ENCODE data around the gene FSTL4. TPM values are rescaled to one million over a fixed set of nuclear protein-coding genes. Genes with fewer than 3 reads are reported as not detected.
A peak's percentile ranks its signal among the peaks of the same experiment; 100 is the strongest.

The FSTL4 gene
- total RNA-seq, 1 experiment from 2014 or later: 0.12 TPM

DNA sequence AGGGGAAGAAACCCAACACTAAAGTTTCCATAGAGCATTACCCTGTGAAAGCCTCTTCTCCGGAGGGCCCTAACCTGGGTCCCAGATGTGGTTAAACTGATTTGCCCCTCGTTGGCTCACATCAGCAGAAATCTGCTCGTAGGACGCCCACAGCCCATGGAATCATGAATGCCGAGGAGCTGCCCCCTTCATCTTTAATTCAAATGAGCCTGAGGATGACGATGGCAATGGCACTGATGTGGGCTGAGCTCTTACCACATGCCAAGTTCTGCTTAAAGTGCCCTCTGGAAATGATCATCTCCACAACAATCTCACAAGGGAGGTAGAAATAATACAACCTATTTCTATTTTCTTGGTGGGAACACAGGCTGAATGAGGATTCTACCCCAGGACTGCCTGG, 183.3 kb downstream of the FSTL4 start:
- CTCF ChIA-PET: interaction anchor here (0.8 to 10.3 kb wide), 4 partner anchors 14 to 439 kb away, joined by 3 to 197 read pairs (median 4); no protein-coding TSS in a partner anchor
- TF ChIP-seq, protein P1, sequence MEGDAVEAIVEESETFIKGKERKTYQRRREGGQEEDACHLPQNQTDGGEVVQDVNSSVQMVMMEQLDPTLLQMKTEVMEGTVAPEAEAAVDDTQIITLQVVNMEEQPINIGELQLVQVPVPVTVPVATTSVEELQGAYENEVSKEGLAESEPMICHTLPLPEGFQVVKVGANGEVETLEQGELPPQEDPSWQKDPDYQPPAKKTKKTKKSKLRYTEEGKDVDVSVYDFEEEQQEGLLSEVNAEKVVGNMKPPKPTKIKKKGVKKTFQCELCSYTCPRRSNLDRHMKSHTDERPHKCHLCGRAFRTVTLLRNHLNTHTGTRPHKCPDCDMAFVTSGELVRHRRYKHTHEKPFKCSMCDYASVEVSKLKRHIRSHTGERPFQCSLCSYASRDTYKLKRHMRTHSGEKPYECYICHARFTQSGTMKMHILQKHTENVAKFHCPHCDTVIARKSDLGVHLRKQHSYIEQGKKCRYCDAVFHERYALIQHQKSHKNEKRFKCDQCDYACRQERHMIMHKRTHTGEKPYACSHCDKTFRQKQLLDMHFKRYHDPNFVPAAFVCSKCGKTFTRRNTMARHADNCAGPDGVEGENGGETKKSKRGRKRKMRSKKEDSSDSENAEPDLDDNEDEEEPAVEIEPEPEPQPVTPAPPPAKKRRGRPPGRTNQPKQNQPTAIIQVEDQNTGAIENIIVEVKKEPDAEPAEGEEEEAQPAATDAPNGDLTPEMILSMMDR (IDR thresholded peaks at IDR 0.05; ENCODE audit: unreplicated experiment): no peak
- no peaks in the 10 kb centered on the region for H3K27me3 Mint-ChIP-seq (ENCODE audit: insufficient read depth, unreplicated experiment)
- no peaks in the 10 kb centered on the region for H3K9me3 Mint-ChIP-seq (ENCODE audit: unreplicated experiment)
- BruUV-seq (replicated peaks): no TSS peak
- intact Hi-C loops (cut with micrococcal nuclease): no loop called here
- no peak overlapping the region for H3K27ac Mint-ChIP-seq (ENCODE audit: low read depth, unreplicated experiment)
- no peak for DNase-seq (ENCODE audit: unreplicated experiment)
- H3K4me3 Mint-ChIP-seq (ENCODE audit: unreplicated experiment): no peak overlapping the region
- POLR2A ChIA-PET: no interaction called here
- H3K36me3 Mint-ChIP-seq (ENCODE audit: insufficient read depth, unreplicated experiment): peaks cover 1% of the 10 kb centered on the region
- peaks cover 7% of the 10 kb centered on the region for H3K4me1 Mint-ChIP-seq (ENCODE audit: insufficient read depth, unreplicated experiment)

DNA sequence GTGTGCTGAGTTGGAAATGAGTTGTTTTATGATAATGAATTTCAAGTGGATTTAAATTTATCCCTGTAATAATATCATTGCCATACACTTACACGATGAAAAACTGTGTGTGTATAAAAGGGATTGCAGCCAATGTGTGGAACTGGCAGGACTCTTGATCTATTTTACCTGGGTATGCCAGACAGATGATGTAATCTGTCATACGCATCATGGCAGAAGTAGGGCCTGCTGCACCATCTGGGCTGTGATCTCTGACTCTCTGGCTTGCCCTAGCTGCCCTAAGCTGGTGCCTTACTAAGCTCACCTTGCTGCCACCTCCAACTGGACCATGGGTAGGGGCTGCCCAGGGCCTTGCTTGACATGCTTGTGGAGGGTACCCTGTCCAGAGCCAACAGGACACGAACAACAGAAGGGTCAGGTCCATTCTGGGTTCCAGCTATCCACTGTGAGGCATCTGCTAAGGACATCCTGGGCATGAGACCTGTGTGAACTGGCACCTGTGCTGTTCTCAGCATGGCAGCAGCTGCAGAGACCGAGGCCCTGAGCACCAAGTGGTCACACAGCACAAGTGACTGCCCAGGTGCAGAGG, 184.2 kb downstream of the FSTL4 start:
- POLR2A ChIA-PET: no interaction called here
- peak; percentile 15 for DNase-seq (ENCODE audit: unreplicated experiment)
- no peaks in the 10 kb centered on the region for H3K27me3 Mint-ChIP-seq (ENCODE audit: insufficient read depth, unreplicated experiment)
- CTCF ChIA-PET: interaction anchor here (0.8 to 10.3 kb wide), 4 partner anchors 12 to 440 kb away, joined by 3 to 197 read pairs (median 3); no protein-coding TSS in a partner anchor
- intact Hi-C loops (cut with micrococcal nuclease): no loop called here
- TF ChIP-seq, protein P1 (IDR thresholded peaks at IDR 0.05; ENCODE audit: unreplicated experiment): no peak
- no peak overlapping the region for H3K27ac Mint-ChIP-seq (ENCODE audit: low read depth, unreplicated experiment)
- peaks cover 4% of the 10 kb centered on the region for H3K36me3 Mint-ChIP-seq (ENCODE audit: insufficient read depth, unreplicated experiment)
- no peaks in the 10 kb centered on the region for H3K9me3 Mint-ChIP-seq (ENCODE audit: unreplicated experiment)
- H3K4me1 Mint-ChIP-seq (ENCODE audit: insufficient read depth, unreplicated experiment): peaks cover 15% of the 10 kb centered on the region
- no peak overlapping the region for H3K4me3 Mint-ChIP-seq (ENCODE audit: unreplicated experiment)
- no TSS peak for BruUV-seq (replicated peaks)

GRCh38 chr5:133427121-133427777, 185.1 kb downstream of the FSTL4 start:
- Mint-ChIP-seq H3K4me3 (ENCODE audit: unreplicated experiment) (no peak overlapping the region), H3K27me3 (ENCODE audit: insufficient read depth, unreplicated experiment) (no peaks in the 10 kb centered on the region), H3K9me3 (ENCODE audit: unreplicated experiment) (no peaks in the 10 kb centered on the region), H3K36me3 (ENCODE audit: insufficient read depth, unreplicated experiment) (peaks cover 4% of the 10 kb centered on the region), H3K27ac (ENCODE audit: low read depth, unreplicated experiment) (no peak overlapping the region), H3K4me1 (ENCODE audit: insufficient read depth, unreplicated experiment) (peaks cover 15% of the 10 kb centered on the region)
- ChIA-PET CTCF (interaction anchor here (0.8 to 10.3 kb wide), 3 partner anchors 32 to 441 kb away, joined by 3 to 197 read pairs (median 104); no protein-coding TSS in a partner anchor), POLR2A (no interaction called here)
- TF ChIP-seq, protein P1 (IDR thresholded peaks at IDR 0.05; ENCODE audit: unreplicated experiment): no peak
- no TSS peak for BruUV-seq (replicated peaks)
- DNase-seq (ENCODE audit: unreplicated experiment): peak; percentile 46
- intact Hi-C loops (cut with micrococcal nuclease): no loop called here

DNA sequence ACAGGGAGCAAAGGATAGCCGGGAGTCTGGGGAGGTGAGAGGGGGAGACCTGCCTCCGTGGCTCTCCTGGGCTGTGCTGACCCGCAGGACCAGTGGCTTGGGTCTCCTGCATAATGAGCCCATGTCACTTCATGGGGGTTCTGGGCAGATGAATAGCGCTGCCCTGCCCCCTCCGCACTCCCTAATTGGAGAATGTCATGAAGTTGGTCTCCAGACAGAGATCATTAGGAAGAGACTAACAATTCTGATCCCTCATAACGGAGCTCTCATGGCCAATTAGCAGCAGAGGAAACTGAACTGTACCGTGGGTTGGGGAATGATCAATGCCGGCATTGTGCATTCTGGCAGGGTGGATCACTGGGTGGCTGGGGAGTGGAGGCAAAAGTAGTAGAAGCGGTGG, 186.1 kb downstream of the FSTL4 start:
- no peak overlapping the region for H3K27ac Mint-ChIP-seq (ENCODE audit: low read depth, unreplicated experiment)
- ChIA-PET POLR2A (interaction anchor here (1.9 kb wide), 1 partner anchor 10 kb away, joined by 7 read pairs; no protein-coding TSS in a partner anchor), CTCF (interaction anchor here (1.2 to 10.3 kb wide), 6 partner anchors 14 to 442 kb away, joined by 3 to 197 read pairs (median 40); no protein-coding TSS in a partner anchor)
- H3K27me3 Mint-ChIP-seq (ENCODE audit: insufficient read depth, unreplicated experiment): no peaks in the 10 kb centered on the region
- no peak overlapping the region for H3K4me3 Mint-ChIP-seq (ENCODE audit: unreplicated experiment)
- intact Hi-C loops (cut with micrococcal nuclease): no loop called here
- no TSS peak for BruUV-seq (replicated peaks)
- peaks cover 4% of the 10 kb centered on the region for H3K36me3 Mint-ChIP-seq (ENCODE audit: insufficient read depth, unreplicated experiment)
- TF ChIP-seq, protein P1 (IDR thresholded peaks at IDR 0.05; ENCODE audit: unreplicated experiment): no peak
- H3K4me1 Mint-ChIP-seq (ENCODE audit: insufficient read depth, unreplicated experiment): peaks cover 15% of the 10 kb centered on the region
- H3K9me3 Mint-ChIP-seq (ENCODE audit: unreplicated experiment): no peaks in the 10 kb centered on the region
- no peak for DNase-seq (ENCODE audit: unreplicated experiment)
